HCT116 (cell line): ENCODE results near the gene PTGES2. TPM values are rescaled to one million over a fixed set of nuclear protein-coding genes. Genes with fewer than 3 reads are reported as not detected.

Experiments
- ATAC-seq: fragments of 200-7000 bp; cut with Tn5 transposase; 2 replicates; pipeline ENCODE4 v1.9.1; 2020; ENCODE audit warnings: mild to moderate bottlenecking, moderate library complexity
- BruUV-seq: library from RNA; stranded (reverse); fragments of 400-500 nt; replicated peaks from 2 replicates; lab custom pipeline; 2021; lab: Mats Ljungman, UMichigan
- CTCF ChIA-PET: fragments of 300-600 bp; sonication (Branson Sonifier 250); formaldehyde crosslinking; loops from one replicate; lab custom pipeline; 2021; ENCODE audit warnings: antibody characterized with exemption; lab: Charles Lee
- POLR2A ChIA-PET: fragments of 300-600, 350-600 bp; sonication (Branson Sonifier 250); formaldehyde crosslinking; loops from one replicate; lab custom pipeline; 2021; ENCODE audit warnings: antibody characterized with exemption; lab: Charles Lee
- RAD21 ChIA-PET, 2 experiments: fragments of 300-600 bp; sonication (Branson Sonifier 250); formaldehyde crosslinking; loops; one replicate each; lab custom pipeline; 2023; ENCODE audit warnings: low total read pairs in 2 of 2; ENCODE audit not compliant: uncharacterized antibody in 2 of 2, unreplicated experiment in 2 of 2, low non-redundant PET in 1 of 2; lab: Charles Lee
- DNase-seq: peaks from one replicate; pipeline ENCODE4 v3.0.0-alpha.2; 2010; ENCODE audit warnings: low read depth, low spot score
- H2AFZ ChIP-seq: fragments of 200-600 bp; shearing (Covaris generic), sonication (generic); 2 replicates; pipeline ENCODE4 v1.6.1; 2017; ENCODE audit warnings: low read depth, mixed run types, mixed read lengths, antibody characterized with exemption, low read length; ENCODE audit not compliant: poor library complexity, severe bottlenecking
- H3K27ac ChIP-seq: 2 replicates; pipeline ENCODE4 v1.5.1; 2012; ENCODE audit warnings: low read depth, low read length
- H3K27me3 ChIP-seq: fragments of 200-600 bp; sonication (generic); 2 replicates; pipeline ENCODE4 v1.6.1; 2016; ENCODE audit warnings: mixed run types, low read length, mixed read lengths; ENCODE audit not compliant: insufficient read depth
- H3K36me3 ChIP-seq, 2 experiments: fragments of 200-500 bp in 1 of 2; fragments of 200-600 bp in 1 of 2; sonication (Bioruptor generic) in 1 of 2; sonication (generic) in 1 of 2; 2 replicates each; pipeline versions ENCODE4 v1.5.1 to v1.6.1; 2014 to 2016; ENCODE audit warnings: low read length in 2 of 2, inconsistent platforms in 1 of 2, mixed read lengths in 1 of 2, mixed run types in 1 of 2; ENCODE audit not compliant: insufficient read depth in 2 of 2, control insufficient read depth in 1 of 2
- H3K4me1 ChIP-seq, 2 experiments: fragments of 200-600 bp in 1 of 2; sonication (generic) in 1 of 2; 2 replicates each; pipeline versions ENCODE4 v1.5.1 to v1.6.1; 2012 to 2017; ENCODE audit warnings: low read length in 2 of 2, inconsistent platforms in 1 of 2, mild to moderate bottlenecking in 1 of 2, mixed read lengths in 1 of 2, mixed run types in 1 of 2, moderate library complexity in 1 of 2; ENCODE audit not compliant: insufficient read depth in 2 of 2, control insufficient read depth in 1 of 2
- H3K4me2 ChIP-seq: fragments of 200-600 bp; sonication (generic); 2 replicates; pipeline ENCODE4 v1.6.1; 2017; ENCODE audit warnings: mixed run types, low read length, mixed read lengths
- H3K4me3 ChIP-seq, 2 experiments: fragments of 200-600 bp in 1 of 2; sonication (generic) in 1 of 2; replicated peaks in 1 of 2; 2 replicates each; pipeline ENCODE4 v1.5.1; 2011 to 2016; ENCODE audit warnings: low read length in 2 of 2, control low read depth in 1 of 2, low read depth in 1 of 2, mild to moderate bottlenecking in 1 of 2, mixed read lengths in 1 of 2, mixed run types in 1 of 2
- H3K79me2 ChIP-seq: fragments of 200-600 bp; sonication (generic); 2 replicates; pipeline ENCODE4 v1.6.1; 2017; ENCODE audit warnings: mild to moderate bottlenecking, mixed run types, low read length, moderate library complexity, mixed read lengths; ENCODE audit not compliant: insufficient read depth
- H3K9ac ChIP-seq: fragments of 200-600 bp; sonication (generic); 2 replicates; pipeline ENCODE4 v1.6.1; 2016; ENCODE audit warnings: low read length, mixed read lengths
- H3K9me2 ChIP-seq: fragments of 200-600 bp; sonication (generic), shearing (Covaris generic); 2 replicates; pipeline ENCODE4 v1.6.1; 2017; ENCODE audit warnings: mixed run types, mild to moderate bottlenecking, moderate library complexity; ENCODE audit not compliant: insufficient read depth
- H3K9me3 ChIP-seq, 2 experiments: fragments of 200-500 bp in 1 of 2; fragments of 200-600 bp in 1 of 2; sonication (Bioruptor generic) in 1 of 2; sonication (generic) in 1 of 2; 2 replicates each; pipeline ENCODE4 v1.6.1; 2014 to 2017; ENCODE audit warnings: low read length in 2 of 2, mixed read lengths in 2 of 2, inconsistent platforms in 1 of 2, low read depth in 1 of 2, mild to moderate bottlenecking in 1 of 2, mixed run types in 1 of 2, moderate library complexity in 1 of 2; ENCODE audit not compliant: control insufficient read depth in 1 of 2, insufficient read depth in 1 of 2
- H4K20me1 ChIP-seq: fragments of 200-600 bp; sonication (generic), shearing (Covaris generic); 2 replicates; pipeline ENCODE4 v1.6.1; 2017; ENCODE audit warnings: mixed run types, mild to moderate bottlenecking, moderate library complexity; ENCODE audit not compliant: insufficient read depth
- EGR1 ChIP-seq: IDR thresholded peaks from 2 replicates; pipeline ENCODE4 v1.6.1; 2012; ENCODE audit warnings: low read depth
- ELF1 ChIP-seq: IDR thresholded peaks from 2 replicates; pipeline ENCODE4 v1.6.1; 2012; ENCODE audit warnings: low read depth, borderline replicate concordance
- EZH2 ChIP-seq: fragments of 200-600 bp; sonication (generic); IDR thresholded peaks from 2 replicates; pipeline ENCODE4 v1.6.1; 2017; ENCODE audit warnings: antibody characterized with exemption, mixed run types
- FOSL1 ChIP-seq: IDR thresholded peaks from 2 replicates; pipeline ENCODE4 v1.6.1; 2012; ENCODE audit warnings: low read depth
- POLR2A ChIP-seq: IDR thresholded peaks from 2 replicates; pipeline ENCODE4 v1.7.0; 2011; ENCODE audit warnings: borderline replicate concordance; ENCODE audit not compliant: insufficient read depth, insufficient read length; ENCODE audit errors: extremely low read depth
- POLR2AphosphoS5 ChIP-seq: IDR thresholded peaks from 2 replicates; pipeline ENCODE4 v1.6.1; 2011; ENCODE audit warnings: mild to moderate bottlenecking, low read depth, low read length, moderate library complexity
- RAD21 ChIP-seq: IDR thresholded peaks from 2 replicates; pipeline ENCODE4 v1.6.1; 2012; ENCODE audit warnings: low read depth, mild to moderate bottlenecking
- SIN3A ChIP-seq: IDR thresholded peaks from 2 replicates; pipeline ENCODE4 v1.6.1; 2012; ENCODE audit warnings: low read depth
- SP1 ChIP-seq: IDR thresholded peaks from 2 replicates; pipeline ENCODE4 v1.6.1; 2012; ENCODE audit warnings: low read depth
- SRF ChIP-seq: IDR thresholded peaks from 2 replicates; pipeline ENCODE4 v1.6.1; 2012; ENCODE audit warnings: low read depth
- TCF7L2 ChIP-seq: IDR thresholded peaks from 2 replicates; pipeline ENCODE4 v1.7.0; 2011; ENCODE audit warnings: borderline replicate concordance, inconsistent platforms; ENCODE audit not compliant: insufficient read depth, insufficient read length; ENCODE audit errors: extremely low read depth
- YY1 ChIP-seq: IDR thresholded peaks from 2 replicates; pipeline ENCODE4 v1.6.1; 2011; ENCODE audit warnings: low read length, low read depth, moderate library complexity, mild to moderate bottlenecking; ENCODE audit not compliant: insufficient replicate concordance; ENCODE audit errors: extremely low read depth
- ZFX ChIP-seq: fragments of 450-650 bp; IDR thresholded peaks from 2 replicates; pipeline ENCODE4 v1.6.1; 2017
- ZNF274 ChIP-seq: fragments of 200-500 bp; sonication (Bioruptor generic); IDR thresholded peaks from 2 replicates; pipeline ENCODE4 v1.6.1; 2014; ENCODE audit warnings: mild to moderate bottlenecking, low read depth, low read length, inconsistent platforms
- intact Hi-C: fragments of 100-400 bp; cut with micrococcal nuclease; formaldehyde crosslinking; loops from 2 replicates; pipeline ENCODE4 v1.10.0; 2022
- total RNA-seq: library from RNA; stranded (reverse); gene quantifications from one replicate; pipeline ENCODE4 v1.2.1, GENCODE V29; 2021; ENCODE audit not compliant: unreplicated experiment
- TF ChIP-seq, protein P1 (sequence below): IDR thresholded peaks from 2 replicates; pipeline ENCODE4 v1.6.1; 2011; ENCODE audit warnings: mild to moderate bottlenecking, low read length, moderate library complexity; ENCODE audit not compliant: insufficient replicate concordance; ENCODE audit errors: extremely low read depth

PTGES2 gene
- total RNA-seq, 1 experiment from 2014 or later, result 148 TPM

DNA sequence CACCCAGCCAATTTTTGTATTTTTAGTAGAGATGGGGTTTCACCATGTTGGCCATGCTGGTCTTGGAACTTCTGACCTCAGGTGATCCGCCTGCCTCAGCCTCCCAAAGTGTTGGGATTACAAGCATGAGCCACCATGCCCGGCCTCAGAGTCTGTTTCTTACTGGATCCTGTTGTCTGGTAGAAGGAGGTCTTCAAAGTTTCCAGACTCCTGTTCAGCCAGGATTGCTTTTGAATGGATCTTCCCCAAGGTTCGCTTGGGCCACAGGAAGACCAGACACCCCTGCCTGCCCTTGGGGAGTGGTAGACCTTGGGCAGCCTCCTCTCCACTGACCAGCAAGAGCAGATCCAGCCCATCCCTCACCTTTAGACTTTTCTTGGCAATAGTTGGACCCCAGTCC, 14.1 kb upstream of the PTGES2 start:
- ChIA-PET CTCF (no interaction called here), RAD21 (no interaction called here), POLR2A (interaction anchor here (1.1 kb wide), 1 partner anchor 13 kb away, joined by 3 read pairs; no protein-coding TSS in a partner anchor)
- no peak overlapping the region for H2AFZ ChIP-seq
- no peak for TF ChIP-seq ZFX
- no peak for TF ChIP-seq YY1
- H4K20me1 ChIP-seq, result no peaks in the 10 kb centered on the region
- no peaks in the 10 kb centered on the region for H3K9me2 ChIP-seq
- ATAC-seq (no peak), DNase-seq (no peak)
- no peak overlapping the region for H3K9ac ChIP-seq
- no TSS peak for BruUV-seq
- H3K79me2 ChIP-seq, result no peaks in the 10 kb centered on the region
- H3K4me2 ChIP-seq, result no peak overlapping the region
- no peak overlapping the region for H3K4me3 ChIP-seq
- no peaks in the 10 kb centered on the region for H3K9me3 ChIP-seq
- no peaks in the 10 kb centered on the region for H3K27me3 ChIP-seq
- intact Hi-C loops, result no loop called here
- H3K27ac ChIP-seq, result no peak overlapping the region
- H3K4me1 ChIP-seq, result peaks cover 0 to 8% of the 10 kb centered on the region in 2 experiments; a peak in 1 of 4 replicates
- no peaks in the 10 kb centered on the region for H3K36me3 ChIP-seq

DNA sequence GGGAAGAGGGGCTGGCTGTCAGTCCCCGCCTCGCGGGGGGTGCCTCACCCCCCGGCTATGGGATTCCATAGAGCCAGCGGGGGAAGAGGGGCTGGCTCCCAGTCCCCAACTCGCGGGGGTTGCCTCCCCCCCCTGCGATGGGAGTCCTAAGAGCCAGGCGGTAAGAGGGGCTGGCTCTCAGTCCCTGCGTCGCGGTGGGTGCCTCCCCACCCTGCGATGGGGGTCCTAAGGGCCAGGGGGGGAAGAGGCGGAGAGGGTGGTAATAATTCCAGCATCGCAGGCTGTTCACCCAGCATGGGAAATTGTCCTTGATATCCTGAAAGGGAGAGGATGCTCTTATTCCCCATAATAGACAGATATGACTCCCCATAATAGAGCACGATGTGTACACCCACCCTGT, 12.1 kb upstream of the PTGES2 start:
- Histone ChIP-seq H3K27me3 (no peaks in the 10 kb centered on the region), H3K79me2 (no peaks in the 10 kb centered on the region), H3K9ac (no peak overlapping the region), H4K20me1 (no peaks in the 10 kb centered on the region), H3K9me3 (no peaks in the 10 kb centered on the region), H3K36me3 (no peaks in the 10 kb centered on the region), H3K4me1 (peaks cover 0 to 8% of the 10 kb centered on the region in 2 experiments; a peak in 1 of 4 replicates), H3K27ac (no peak overlapping the region), H3K4me3 (no peak overlapping the region), H2AFZ (no peak overlapping the region), H3K9me2 (no peaks in the 10 kb centered on the region), H3K4me2 (no peak overlapping the region)
- ChIA-PET RAD21 (no interaction called here), CTCF (no interaction called here), POLR2A (no interaction called here)
- no peak for DNase-seq
- no TSS peak for BruUV-seq
- ATAC-seq, result no peak
- intact Hi-C loops, result no loop called here
- no peak for TF ChIP-seq SRF
- no peak for TF ChIP-seq RAD21
- TF ChIP-seq TCF7L2, result no peak
- no peak for TF ChIP-seq EZH2
- TF ChIP-seq FOSL1, result no peak
- no peak for TF ChIP-seq POLR2AphosphoS5
- TF ChIP-seq ELF1, result no peak
- TF ChIP-seq SP1, result no peak
- TF ChIP-seq YY1, result no peak
- TF ChIP-seq, protein P1, sequence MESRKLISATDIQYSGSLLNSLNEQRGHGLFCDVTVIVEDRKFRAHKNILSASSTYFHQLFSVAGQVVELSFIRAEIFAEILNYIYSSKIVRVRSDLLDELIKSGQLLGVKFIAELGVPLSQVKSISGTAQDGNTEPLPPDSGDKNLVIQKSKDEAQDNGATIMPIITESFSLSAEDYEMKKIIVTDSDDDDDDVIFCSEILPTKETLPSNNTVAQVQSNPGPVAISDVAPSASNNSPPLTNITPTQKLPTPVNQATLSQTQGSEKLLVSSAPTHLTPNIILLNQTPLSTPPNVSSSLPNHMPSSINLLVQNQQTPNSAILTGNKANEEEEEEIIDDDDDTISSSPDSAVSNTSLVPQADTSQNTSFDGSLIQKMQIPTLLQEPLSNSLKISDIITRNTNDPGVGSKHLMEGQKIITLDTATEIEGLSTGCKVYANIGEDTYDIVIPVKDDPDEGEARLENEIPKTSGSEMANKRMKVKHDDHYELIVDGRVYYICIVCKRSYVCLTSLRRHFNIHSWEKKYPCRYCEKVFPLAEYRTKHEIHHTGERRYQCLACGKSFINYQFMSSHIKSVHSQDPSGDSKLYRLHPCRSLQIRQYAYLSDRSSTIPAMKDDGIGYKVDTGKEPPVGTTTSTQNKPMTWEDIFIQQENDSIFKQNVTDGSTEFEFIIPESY, result no peak
- TF ChIP-seq SIN3A, result no peak
- TF ChIP-seq POLR2A, result no peak
- no peak for TF ChIP-seq ZFX
- no peak for TF ChIP-seq EGR1
- no peak for TF ChIP-seq ZNF274
